Measurements from ENCODE around the gene SIRT3.

- TF ChIP-seq, protein P1, sequence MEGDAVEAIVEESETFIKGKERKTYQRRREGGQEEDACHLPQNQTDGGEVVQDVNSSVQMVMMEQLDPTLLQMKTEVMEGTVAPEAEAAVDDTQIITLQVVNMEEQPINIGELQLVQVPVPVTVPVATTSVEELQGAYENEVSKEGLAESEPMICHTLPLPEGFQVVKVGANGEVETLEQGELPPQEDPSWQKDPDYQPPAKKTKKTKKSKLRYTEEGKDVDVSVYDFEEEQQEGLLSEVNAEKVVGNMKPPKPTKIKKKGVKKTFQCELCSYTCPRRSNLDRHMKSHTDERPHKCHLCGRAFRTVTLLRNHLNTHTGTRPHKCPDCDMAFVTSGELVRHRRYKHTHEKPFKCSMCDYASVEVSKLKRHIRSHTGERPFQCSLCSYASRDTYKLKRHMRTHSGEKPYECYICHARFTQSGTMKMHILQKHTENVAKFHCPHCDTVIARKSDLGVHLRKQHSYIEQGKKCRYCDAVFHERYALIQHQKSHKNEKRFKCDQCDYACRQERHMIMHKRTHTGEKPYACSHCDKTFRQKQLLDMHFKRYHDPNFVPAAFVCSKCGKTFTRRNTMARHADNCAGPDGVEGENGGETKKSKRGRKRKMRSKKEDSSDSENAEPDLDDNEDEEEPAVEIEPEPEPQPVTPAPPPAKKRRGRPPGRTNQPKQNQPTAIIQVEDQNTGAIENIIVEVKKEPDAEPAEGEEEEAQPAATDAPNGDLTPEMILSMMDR (IDR thresholded peaks at IDR 0.05), result no peak
- no peak for TF ChIP-seq POLR2A (IDR thresholded peaks at IDR 0.05)
These were observed 36.2 kb upstream of the SIRT3 start for GRCh38 chr11:272195-272930.
